Measurements from ENCODE around the gene ESAM. TPM values are rescaled to one million over a fixed set of nuclear protein-coding genes. Genes with fewer than 3 reads are reported as not detected.

The ESAM gene, protein sequence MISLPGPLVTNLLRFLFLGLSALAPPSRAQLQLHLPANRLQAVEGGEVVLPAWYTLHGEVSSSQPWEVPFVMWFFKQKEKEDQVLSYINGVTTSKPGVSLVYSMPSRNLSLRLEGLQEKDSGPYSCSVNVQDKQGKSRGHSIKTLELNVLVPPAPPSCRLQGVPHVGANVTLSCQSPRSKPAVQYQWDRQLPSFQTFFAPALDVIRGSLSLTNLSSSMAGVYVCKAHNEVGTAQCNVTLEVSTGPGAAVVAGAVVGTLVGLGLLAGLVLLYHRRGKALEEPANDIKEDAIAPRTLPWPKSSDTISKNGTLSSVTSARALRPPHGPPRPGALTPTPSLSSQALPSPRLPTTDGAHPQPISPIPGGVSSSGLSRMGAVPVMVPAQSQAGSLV
- 4.8 and 6.3 TPM in 2 replicates for total RNA-seq

GRCh38 chr11:124762105-124762623, at the start of gene ESAM:
ESAM (minus strand) TSS chr11:124762290; CDS start chr11:124762154, 136 bp downstream.

GRCh38 chr11:124800226-124800929, 38.3 kb upstream of the ESAM start, which contains the start of gene MSANTD2:
MSANTD2 (minus strand) TSS chr11:124800406; CDS start chr11:124800380, 26 bp downstream.

GRCh38 chr11:124751741-124752470, 10.2 kb downstream of the ESAM start, which contains the start of gene VSIG2:
VSIG2 (minus strand) TSS chr11:124752255; CDS start chr11:124752137, 118 bp downstream.

DNA sequence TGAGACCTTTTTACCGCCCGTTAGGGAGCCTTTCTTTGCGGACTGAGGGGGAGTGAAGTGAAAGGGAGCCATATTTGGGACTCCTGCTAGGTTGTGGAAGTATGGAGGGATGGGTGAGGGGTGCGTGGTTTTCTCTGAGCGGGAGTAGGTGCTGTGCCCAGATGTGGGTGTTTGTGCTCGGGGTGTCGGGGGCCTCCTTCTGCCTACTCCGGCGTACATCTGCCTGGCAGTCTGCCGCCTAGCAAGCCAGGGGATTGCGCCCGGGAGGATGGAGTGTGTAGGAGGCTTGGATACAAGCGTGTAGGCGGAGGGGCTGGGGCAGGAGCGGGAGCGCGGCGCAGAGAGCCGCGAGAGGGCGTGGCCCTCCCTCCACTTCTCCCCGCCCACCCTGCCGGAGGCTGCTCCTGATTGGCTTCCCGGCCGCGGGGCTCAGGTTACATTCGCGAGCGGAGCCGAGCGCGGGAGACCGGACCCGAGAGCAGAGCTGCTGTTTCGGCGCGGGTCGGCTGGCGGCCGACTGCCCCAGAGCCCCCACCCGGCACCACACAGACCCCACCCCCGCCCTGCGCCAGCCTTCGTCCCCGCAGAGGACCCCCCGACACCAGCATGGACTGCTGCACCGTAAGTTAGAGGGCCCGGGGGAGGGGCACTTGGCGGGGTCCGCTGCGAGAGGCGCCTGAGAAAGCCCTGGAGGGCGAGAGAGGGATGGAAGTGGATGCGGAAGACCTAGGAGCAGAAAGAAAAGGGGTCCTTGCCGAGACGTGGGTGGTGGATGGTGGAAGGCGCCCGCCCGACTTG, 22.4 kb downstream of the ESAM start, which contains the start of gene NRGN:
Gene NRGN, plus strand, starts transcription at position 464 of the 798 bp plus-strand sequence. Its CDS starts 143 bp downstream, at position 607.

Other genes starting within 250 kb of the ESAM start
- gene OR8B12, start 218.6 kb downstream of the ESAM start, total RNA-seq, result not detected in 2 replicates
- gene OR8A1, start 192.3 kb downstream of the ESAM start, total RNA-seq, result not detected in 2 replicates
- gene PANX3, start 150.9 kb downstream of the ESAM start, total RNA-seq, result not detected in 2 replicates
- gene TBRG1, start 139.4 kb downstream of the ESAM start, total RNA-seq, result 29.2 and 29.4 TPM in 2 replicates
- 14.9 and 17.3 TPM in 2 replicates for gene SIAE, start 88.6 kb downstream of the ESAM start, total RNA-seq
- 32.0 and 46.1 TPM in 2 replicates for gene SPA17, start 88.4 kb downstream of the ESAM start, total RNA-seq
- gene NRGN, start 22.3 kb downstream of the ESAM start, total RNA-seq, result 11.5 and 18.8 TPM in 2 replicates
- 1.6 TPM in 1 of 2 replicates, not detected in the other for gene VSIG2, start 10.0 kb downstream of the ESAM start, total RNA-seq
- 11.5 and 13.1 TPM in 2 replicates for gene MSANTD2, start 38.1 kb upstream of the ESAM start, total RNA-seq
- gene ROBO3, start 103.1 kb upstream of the ESAM start, total RNA-seq, result 7.4 and 23.6 TPM in 2 replicates
- gene ROBO4, start 135.6 kb upstream of the ESAM start, total RNA-seq, result 5.5 and 8.6 TPM in 2 replicates
- gene HEPN1, start 157.0 kb upstream of the ESAM start, total RNA-seq, result not detected in 2 replicates
- gene HEPACAM, start 173.8 kb upstream of the ESAM start, total RNA-seq, result 0.29 and 0.35 TPM in 2 replicates
- gene CCDC15, start 191.9 kb upstream of the ESAM start, total RNA-seq, result 1.7 and 8.0 TPM in 2 replicates

Data from myometrial cell (primary cell).